ENCODE results near the gene RAB27B. TPM values are rescaled to one million over a fixed set of nuclear protein-coding genes. Genes with fewer than 3 reads are reported as not detected.
"Not testable (repeated sequence)": the region's sequence is repeated elsewhere in the genome, so short reads cannot be mapped to it uniquely, and the experiment has no call there.

RAB27B gene
- total and polyA plus RNA-seq, 10 donors: 0.26 to 6.6 (median 3.4) TPM

- 25 to 41% (median 34%) methylated on average over 2 of the region's 2 CpGs for WGBS, 5 donors
- Histone ChIP-seq H3K4me3 (no peak overlapping the region), H3K27me3 (replicated peaks in 1 of 7) (no peaks in the 10 kb centered on the region), H3K4me1 (no peaks in the 10 kb centered on the region), H3K9me3 (no peaks in the 10 kb centered on the region), H3K36me3 (no peaks in the 10 kb centered on the region), H3K27ac (no peak overlapping the region)
- DNase-seq: no peak
- TF ChIP-seq POLR2A (IDR thresholded peaks at IDR 0.05): no peak
- no peak for TF ChIP-seq CTCF (IDR thresholded peaks at IDR 0.05 in 8 of 11, conservative IDR thresholded peaks at IDR 0.05 in 3 of 11)
- TF ChIP-seq POLR2AphosphoS5 (IDR thresholded peaks at IDR 0.05): no peak
- intact Hi-C loops (cut with DNase I; ENCODE audit: low total_unique reads): no loop called here
Observed at GRCh38 chr18:54812885-54813284, 15.4 kb upstream of the RAB27B start.

- no peak overlapping the region for H3K4me3 ChIP-seq
- 67 to 100% (median 90%) methylated on average over 1 of the region's 1 CpG for WGBS, 5 donors
- no peaks in the 10 kb centered on the region for H3K27me3 ChIP-seq (replicated peaks in 1 of 7)
- no peaks in the 10 kb centered on the region for H3K36me3 ChIP-seq
- no peak for DNase-seq
- TF ChIP-seq CTCF (IDR thresholded peaks at IDR 0.05 in 8 of 11, conservative IDR thresholded peaks at IDR 0.05 in 3 of 11) (no peak), POLR2AphosphoS5 (IDR thresholded peaks at IDR 0.05) (no peak), POLR2A (IDR thresholded peaks at IDR 0.05) (no peak)
- H3K9me3 ChIP-seq: no peaks in the 10 kb centered on the region
- H3K27ac ChIP-seq: no peak overlapping the region
- intact Hi-C loops (cut with DNase I; ENCODE audit: low total_unique reads): no loop called here
- H3K4me1 ChIP-seq: no peaks in the 10 kb centered on the region
Observed at GRCh38 chr18:54813305-54813704, 15.0 kb upstream of the RAB27B start.

- 47 to 67% (median 57%) methylated on average over 1 of the region's 1 CpG for WGBS, 5 donors
Observed at GRCh38 chr18:54813977-54814565, 14.2 kb upstream of the RAB27B start.

GRCh38 chr18:54815086-54815485 lies 13.2 kb upstream of the RAB27B start:
- intact Hi-C loops (cut with DNase I; ENCODE audit: low total_unique reads): no loop called here

More at GRCh38 chr18:54813977-54814565, 14.2 kb upstream of the RAB27B start:
- DNase-seq: no peak
- Histone ChIP-seq H3K4me3 (no peak overlapping the region), H3K27ac (no peak overlapping the region), H3K4me1 (no peaks in the 10 kb centered on the region), H3K27me3 (replicated peaks in 1 of 7) (no peaks in the 10 kb centered on the region), H3K9me3 (no peaks in the 10 kb centered on the region), H3K36me3 (no peaks in the 10 kb centered on the region)
- TF ChIP-seq CTCF (IDR thresholded peaks at IDR 0.05 in 8 of 11, conservative IDR thresholded peaks at IDR 0.05 in 3 of 11): no peak
- TF ChIP-seq POLR2AphosphoS5 (IDR thresholded peaks at IDR 0.05): no peak
- no peak for TF ChIP-seq POLR2A (IDR thresholded peaks at IDR 0.05)
- intact Hi-C loops (cut with DNase I; ENCODE audit: low total_unique reads): no loop called here

GRCh38 chr18:54820785-54821275 lies 7.4 kb upstream of the RAB27B start:
- 40 to 66% (median 50%) methylated on average over 2 of the region's 2 CpGs for WGBS, 5 donors
- H3K9me3 ChIP-seq; DNase-seq; H3K27me3 ChIP-seq (replicated peaks in 1 of 7); intact Hi-C loops (cut with DNase I; ENCODE audit: low total_unique reads); H3K36me3 ChIP-seq; H3K27ac ChIP-seq; H3K4me1 ChIP-seq; H3K4me3 ChIP-seq: not testable (repeated sequence)

More at GRCh38 chr18:54815086-54815485, 13.2 kb upstream of the RAB27B start:
- Histone ChIP-seq H3K36me3 (no peaks in the 10 kb centered on the region), H3K4me1 (no peaks in the 10 kb centered on the region), H3K9me3 (no peaks in the 10 kb centered on the region), H3K27me3 (replicated peaks in 1 of 7) (no peaks in the 10 kb centered on the region), H3K4me3 (no peak overlapping the region), H3K27ac (no peak overlapping the region)
- WGBS, 5 donors: 86 to 94% (median 87%) methylated on average over 2 of the region's 2 CpGs
- no peak for DNase-seq
- TF ChIP-seq POLR2A (IDR thresholded peaks at IDR 0.05): no peak
- no peak for TF ChIP-seq CTCF (IDR thresholded peaks at IDR 0.05 in 8 of 11, conservative IDR thresholded peaks at IDR 0.05 in 3 of 11)
- no peak for TF ChIP-seq POLR2AphosphoS5 (IDR thresholded peaks at IDR 0.05)
